AG08395 (cell line): ENCODE data around the gene SEC14L1.

ENCODE experiments used
- DNase-seq: peaks from one replicate; pipeline ENCODE4 v3.0.0; 2012; ENCODE audit warnings: mixed read lengths, low spot score

The SEC14L1 gene

GRCh38 chr17:77163001-77163400 lies 22.2 kb downstream of the SEC14L1 start:
- no peak for DNase-seq

GRCh38 chr17:77163511-77164280 lies 22.9 kb downstream of the SEC14L1 start:
- no peak for DNase-seq

- no peak for DNase-seq
Measured at GRCh38 chr17:77164483-77165091, 23.8 kb downstream of the SEC14L1 start.

- no peak for DNase-seq
Measured at GRCh38 chr17:77165577-77165976, 24.8 kb downstream of the SEC14L1 start.

- DNase-seq, result no peak
Measured at GRCh38 chr17:77167472-77168306, 26.9 kb downstream of the SEC14L1 start.

- no peak for DNase-seq
Measured at GRCh38 chr17:77173104-77173503, 32.3 kb downstream of the SEC14L1 start.

- DNase-seq, result no peak
Measured at GRCh38 chr17:77174928-77175661, 34.3 kb downstream of the SEC14L1 start.

GRCh38 chr17:77177002-77177741 lies 36.4 kb downstream of the SEC14L1 start:
- no peak for DNase-seq

- no peak for DNase-seq
Measured at GRCh38 chr17:77178050-77178449, 37.3 kb downstream of the SEC14L1 start.

GRCh38 chr17:77178563-77178962 lies 37.8 kb downstream of the SEC14L1 start:
- no peak for DNase-seq

GRCh38 chr17:77180503-77181357 lies 40.0 kb downstream of the SEC14L1 start:
- no peak for DNase-seq

- DNase-seq, result no peak
Measured at GRCh38 chr17:77182205-77183172, 41.7 kb downstream of the SEC14L1 start.

- peak; percentile 55 for DNase-seq
Measured at GRCh38 chr17:77184474-77184873, 43.7 kb downstream of the SEC14L1 start.

GRCh38 chr17:77185137-77185536 lies 44.4 kb downstream of the SEC14L1 start:
- no peak for DNase-seq

GRCh38 chr17:77186141-77186604 lies 45.4 kb downstream of the SEC14L1 start:
- DNase-seq, result no peak

- DNase-seq, result no peak
Measured at GRCh38 chr17:77188084-77189066, 47.6 kb downstream of the SEC14L1 start.

- DNase-seq, result no peak
Measured at GRCh38 chr17:77189148-77189547, 48.4 kb downstream of the SEC14L1 start.

GRCh38 chr17:77190576-77190975 lies 49.8 kb downstream of the SEC14L1 start:
- DNase-seq, result no peak
